Kidney epithelial cell (primary cell): Measurements from ENCODE around the gene VDR. TPM values are rescaled to one million over a fixed set of nuclear protein-coding genes. Genes with fewer than 3 reads are reported as not detected.
"Not testable (repeated sequence)": the region's sequence is repeated elsewhere in the genome, so short reads cannot be mapped to it uniquely, and the experiment has no call there.

Experiments used
- DNase-seq: peaks from one replicate; pipeline ENCODE4 v3.0.0-alpha.2; 2010; ENCODE audit warnings: low read depth
- H3K27me3 ChIP-seq: 2 replicates; pipeline ENCODE4 v1.6.0; 2011; ENCODE audit warnings: low read length; ENCODE audit not compliant: control insufficient read depth, insufficient read depth
- H3K36me3 ChIP-seq: 2 replicates; pipeline ENCODE4 v1.5.1; 2011; ENCODE audit warnings: low read length; ENCODE audit not compliant: control insufficient read depth, insufficient read depth
- H3K4me3 ChIP-seq: 2 replicates; pipeline ENCODE4 v1.5.1; 2011; ENCODE audit warnings: low read depth, mild to moderate bottlenecking, control low read depth, low read length
- total RNA-seq: library from RNA; depleted of rRNA; stranded (reverse); fragments of >200 nt; gene quantifications from 2 replicates; pipeline ENCODE4 v1.2.3, GENCODE V29; 2015
- TF ChIP-seq, protein P1 (sequence below): IDR thresholded peaks from 2 replicates; pipeline ENCODE4 v1.5.1; 2011; ENCODE audit warnings: mild to moderate bottlenecking, moderate library complexity, low read length, control low read depth, inconsistent platforms; ENCODE audit not compliant: insufficient read depth, poor library complexity, severe bottlenecking

The VDR gene
- total RNA-seq, 1 donor from 2014 or later, result 21.9 TPM

DNA sequence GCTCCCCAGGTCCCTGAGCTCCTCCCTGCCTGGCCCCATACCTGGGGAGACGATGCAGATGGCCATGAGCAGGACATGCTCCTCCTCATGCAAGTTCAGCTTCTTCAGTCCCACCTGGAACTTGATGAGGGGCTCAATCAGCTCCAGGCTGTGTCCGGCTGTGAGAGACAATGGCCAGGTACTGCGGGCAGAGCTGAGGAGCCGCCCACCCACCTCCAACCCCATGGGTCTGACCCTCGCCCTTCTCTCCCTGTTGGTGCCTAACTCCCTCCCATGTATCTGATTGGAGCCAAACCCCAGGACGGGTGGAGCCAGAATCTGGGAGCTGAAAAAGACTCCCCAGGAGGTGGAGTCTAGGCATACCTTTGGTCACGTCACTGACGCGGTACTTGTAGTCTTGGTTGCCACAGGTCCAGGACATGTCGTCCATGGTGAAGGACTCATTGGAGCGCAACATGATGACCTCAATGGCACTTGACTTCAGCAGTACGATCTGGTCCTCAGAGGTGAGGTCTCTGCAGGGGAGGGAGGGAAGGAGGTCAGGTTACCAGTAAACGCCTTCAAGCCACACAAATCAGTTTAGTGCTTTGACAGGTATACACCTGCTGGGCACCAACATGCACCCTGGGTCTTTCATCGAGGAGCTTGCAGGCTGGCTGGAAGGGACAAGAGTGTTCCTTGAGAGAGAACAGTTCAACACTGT, 58.3 kb downstream of the VDR start:
- TF ChIP-seq, protein P1, sequence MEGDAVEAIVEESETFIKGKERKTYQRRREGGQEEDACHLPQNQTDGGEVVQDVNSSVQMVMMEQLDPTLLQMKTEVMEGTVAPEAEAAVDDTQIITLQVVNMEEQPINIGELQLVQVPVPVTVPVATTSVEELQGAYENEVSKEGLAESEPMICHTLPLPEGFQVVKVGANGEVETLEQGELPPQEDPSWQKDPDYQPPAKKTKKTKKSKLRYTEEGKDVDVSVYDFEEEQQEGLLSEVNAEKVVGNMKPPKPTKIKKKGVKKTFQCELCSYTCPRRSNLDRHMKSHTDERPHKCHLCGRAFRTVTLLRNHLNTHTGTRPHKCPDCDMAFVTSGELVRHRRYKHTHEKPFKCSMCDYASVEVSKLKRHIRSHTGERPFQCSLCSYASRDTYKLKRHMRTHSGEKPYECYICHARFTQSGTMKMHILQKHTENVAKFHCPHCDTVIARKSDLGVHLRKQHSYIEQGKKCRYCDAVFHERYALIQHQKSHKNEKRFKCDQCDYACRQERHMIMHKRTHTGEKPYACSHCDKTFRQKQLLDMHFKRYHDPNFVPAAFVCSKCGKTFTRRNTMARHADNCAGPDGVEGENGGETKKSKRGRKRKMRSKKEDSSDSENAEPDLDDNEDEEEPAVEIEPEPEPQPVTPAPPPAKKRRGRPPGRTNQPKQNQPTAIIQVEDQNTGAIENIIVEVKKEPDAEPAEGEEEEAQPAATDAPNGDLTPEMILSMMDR, result no peak
- Histone ChIP-seq H3K4me3 (no peak overlapping the region), H3K27me3 (no peaks in the 10 kb centered on the region), H3K36me3 (no peaks in the 10 kb centered on the region)
- no peak for DNase-seq

DNA sequence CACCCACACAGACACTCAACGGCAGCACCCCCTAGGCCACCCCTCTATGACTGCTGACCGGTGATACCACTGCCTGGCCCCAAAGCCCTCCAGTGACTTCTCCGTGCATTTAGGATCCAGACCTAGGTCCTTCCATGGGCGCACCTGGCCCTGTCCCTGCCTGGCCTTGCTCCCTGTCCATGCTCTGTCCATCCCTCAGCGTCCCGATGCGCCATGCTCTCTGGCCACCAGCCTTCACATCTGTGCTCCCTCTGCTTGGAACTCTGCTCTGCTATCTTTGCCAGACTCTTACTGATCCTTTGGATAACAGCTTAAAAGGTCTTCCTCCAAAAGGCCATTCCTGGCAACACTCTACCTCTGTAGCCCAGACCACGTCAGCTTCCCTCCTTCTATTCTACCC, 59.7 kb downstream of the VDR start:
- TF ChIP-seq, protein P1, result no peak
- Histone ChIP-seq H3K4me3 (no peak overlapping the region), H3K36me3 (no peaks in the 10 kb centered on the region), H3K27me3 (no peaks in the 10 kb centered on the region)
- DNase-seq, result no peak

DNA sequence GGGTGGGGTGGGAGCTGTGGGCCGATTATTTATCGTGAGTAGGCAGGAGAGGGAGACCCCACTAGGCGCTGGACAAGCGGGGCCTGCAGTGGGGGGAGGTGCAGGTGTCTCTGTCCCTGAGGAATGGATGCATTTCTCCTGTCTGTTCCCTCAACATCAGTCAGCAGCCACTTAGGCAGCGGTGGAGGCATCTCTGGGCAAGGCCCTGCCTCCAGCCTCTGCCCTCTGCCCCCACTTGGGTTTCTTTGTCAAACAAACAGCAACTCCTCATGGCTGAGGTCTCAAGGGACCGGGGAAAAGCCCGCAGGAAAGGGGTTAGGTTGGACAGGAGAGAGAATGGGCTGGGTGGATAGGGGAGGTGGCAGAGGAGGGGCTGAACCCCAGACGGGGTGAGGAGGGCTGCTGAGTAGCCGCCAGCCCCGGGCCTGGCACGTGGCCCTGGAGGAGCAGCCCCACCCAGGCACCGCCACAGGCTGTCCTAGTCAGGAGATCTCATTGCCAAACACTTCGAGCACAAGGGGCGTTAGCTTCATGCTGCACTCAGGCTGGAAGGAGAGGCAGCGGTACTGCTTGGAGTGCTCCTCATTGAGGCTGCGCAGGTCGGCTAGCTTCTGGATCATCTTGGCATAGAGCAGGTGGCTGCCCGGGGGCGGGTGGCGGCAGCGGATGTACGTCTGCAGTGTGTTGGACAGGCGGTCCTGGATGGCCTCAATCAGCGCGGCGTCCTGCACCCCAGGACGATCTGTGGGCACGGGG, 60.4 kb downstream of the VDR start:
- peaks cover under 1% of the 10 kb centered on the region for H3K27me3 ChIP-seq
- no peaks in the 10 kb centered on the region for H3K36me3 ChIP-seq
- TF ChIP-seq, protein P1, result no peak
- DNase-seq, result no peak
- no peak overlapping the region for H3K4me3 ChIP-seq

DNA sequence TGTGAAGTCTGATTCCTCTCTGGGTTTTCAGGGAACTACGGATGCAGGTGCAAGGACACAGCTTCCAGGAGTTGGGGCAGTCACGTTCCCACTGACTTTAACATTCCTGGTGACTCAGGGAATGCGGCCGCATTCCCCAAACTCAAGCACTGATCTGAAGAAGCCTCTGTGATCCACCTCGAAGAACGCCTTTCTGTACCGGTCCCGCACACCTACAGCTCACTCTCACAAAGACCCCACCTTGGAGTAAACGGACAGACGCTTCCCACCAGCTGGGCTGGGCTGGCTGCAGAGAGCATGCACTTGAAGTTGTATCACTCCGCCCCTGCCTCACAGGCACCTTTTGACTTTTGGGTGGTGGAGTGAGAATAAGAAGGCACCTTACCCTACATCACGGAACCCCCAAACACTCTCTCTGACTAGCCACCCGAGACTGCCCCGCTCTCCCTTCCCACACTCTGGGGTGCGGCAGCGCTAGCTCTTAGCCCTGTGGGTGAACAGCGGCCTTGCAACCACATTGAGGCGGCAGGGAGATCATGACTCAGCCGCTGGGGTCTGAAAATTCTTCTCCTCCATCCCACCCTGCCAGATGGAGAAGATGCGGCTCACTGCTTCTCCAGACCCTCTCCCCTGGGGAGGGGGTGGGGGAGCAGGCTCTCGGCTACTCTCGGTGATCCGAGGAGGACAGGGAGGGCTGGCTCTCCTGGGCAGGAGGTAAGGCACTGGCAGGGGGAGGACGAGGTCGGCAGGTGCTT, 61.4 kb downstream of the VDR start:
- peaks cover 5% of the 10 kb centered on the region for H3K27me3 ChIP-seq
- H3K4me3 ChIP-seq, result no peak overlapping the region
- H3K36me3 ChIP-seq, result no peaks in the 10 kb centered on the region
- no peak for DNase-seq
- TF ChIP-seq, protein P1, result no peak

DNA sequence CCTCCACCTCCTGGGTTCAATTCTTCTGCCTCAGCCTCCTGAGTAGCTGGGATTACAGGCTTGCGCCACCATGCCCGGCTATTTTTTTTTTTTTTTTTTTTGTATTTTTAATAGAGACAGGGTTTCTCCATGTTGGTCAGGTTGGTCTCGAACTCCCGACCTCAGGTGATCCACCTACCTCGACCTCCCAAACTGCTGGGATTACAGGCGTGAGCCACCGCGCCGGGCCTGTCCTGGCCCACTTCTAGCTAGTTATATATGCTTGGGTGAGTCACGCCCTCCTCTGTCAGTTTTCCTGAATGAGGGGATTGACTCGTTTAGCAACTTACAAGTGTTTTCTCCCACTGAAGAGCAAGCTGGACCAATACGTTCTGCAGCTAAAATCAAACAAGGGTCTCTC, 62.3 kb downstream of the VDR start:
- not testable (repeated sequence) for H3K27me3 ChIP-seq, H3K36me3 ChIP-seq, DNase-seq, H3K4me3 ChIP-seq

DNA sequence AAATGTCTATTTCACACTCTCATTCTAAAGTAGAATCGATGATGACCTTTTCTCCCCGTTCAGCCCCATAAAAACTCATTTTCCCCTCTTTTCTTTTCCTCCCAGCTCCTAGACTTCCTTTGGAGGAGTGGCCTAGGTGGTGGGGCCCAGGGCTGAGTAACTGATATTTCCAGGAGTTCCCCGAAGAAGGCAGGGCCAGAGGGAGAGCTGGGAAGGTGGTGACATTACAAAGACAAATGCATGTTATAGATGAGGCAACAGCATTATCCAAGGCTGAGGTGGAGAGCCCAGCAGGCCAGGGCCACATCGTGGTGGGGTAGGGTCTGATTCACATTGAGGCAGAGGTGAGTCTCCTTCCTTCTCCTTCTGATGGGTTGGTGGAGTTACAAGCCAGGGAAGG, 62.9 kb downstream of the VDR start:
- Histone ChIP-seq H3K4me3 (no peak overlapping the region), H3K27me3 (peaks cover 5% of the 10 kb centered on the region), H3K36me3 (no peaks in the 10 kb centered on the region)
- DNase-seq, result no peak
- TF ChIP-seq, protein P1, result no peak
